ENCODE measurements around the gene HIGD2A. TPM values are rescaled to one million over a fixed set of nuclear protein-coding genes. Genes with fewer than 3 reads are reported as not detected.

HIGD2A gene, protein sequence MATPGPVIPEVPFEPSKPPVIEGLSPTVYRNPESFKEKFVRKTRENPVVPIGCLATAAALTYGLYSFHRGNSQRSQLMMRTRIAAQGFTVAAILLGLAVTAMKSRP
- 110 and 210 TPM in 2 replicates for total RNA-seq

DNA sequence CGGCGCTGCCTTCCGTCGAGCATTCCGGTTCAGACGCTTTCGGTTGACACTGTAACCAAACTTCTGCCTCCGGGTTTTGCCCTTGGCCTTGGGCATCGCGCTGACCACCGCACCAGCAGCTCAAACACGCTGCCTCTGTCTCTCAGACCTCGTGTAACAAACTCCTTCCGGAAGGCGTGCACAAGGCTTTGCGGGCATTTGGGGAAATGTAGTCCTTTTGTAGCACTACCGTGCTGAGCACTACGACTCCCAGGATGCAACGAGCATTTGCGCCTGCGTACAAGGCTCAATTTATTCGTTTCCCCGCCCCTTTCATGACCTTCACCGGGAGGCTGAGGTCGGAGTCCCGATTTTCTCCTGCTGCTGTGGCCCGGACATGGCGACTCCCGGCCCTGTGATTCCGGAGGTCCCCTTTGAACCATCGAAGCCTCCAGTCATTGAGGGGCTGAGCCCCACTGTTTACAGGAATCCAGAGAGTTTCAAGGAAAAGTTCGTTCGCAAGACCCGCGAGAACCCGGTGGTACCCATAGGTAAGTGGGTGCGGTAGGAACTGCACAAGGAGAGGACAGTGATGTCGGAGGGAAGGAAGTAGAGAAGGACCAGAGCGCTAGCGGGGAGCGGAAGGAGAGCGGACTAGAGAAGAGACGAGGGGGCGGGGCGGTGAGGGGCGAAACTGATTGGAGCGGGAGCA lies at the start of gene HIGD2A, which contains the start of gene NOP16:
Gene HIGD2A, plus strand, starts transcription at position 308 of the 691 bp plus-strand sequence. Its CDS starts 69 bp downstream, at position 377.
Gene NOP16, minus strand, starts transcription at position 155 of the 691 bp plus-strand sequence. Its CDS starts 59 bp downstream, at position 96.

DNA sequence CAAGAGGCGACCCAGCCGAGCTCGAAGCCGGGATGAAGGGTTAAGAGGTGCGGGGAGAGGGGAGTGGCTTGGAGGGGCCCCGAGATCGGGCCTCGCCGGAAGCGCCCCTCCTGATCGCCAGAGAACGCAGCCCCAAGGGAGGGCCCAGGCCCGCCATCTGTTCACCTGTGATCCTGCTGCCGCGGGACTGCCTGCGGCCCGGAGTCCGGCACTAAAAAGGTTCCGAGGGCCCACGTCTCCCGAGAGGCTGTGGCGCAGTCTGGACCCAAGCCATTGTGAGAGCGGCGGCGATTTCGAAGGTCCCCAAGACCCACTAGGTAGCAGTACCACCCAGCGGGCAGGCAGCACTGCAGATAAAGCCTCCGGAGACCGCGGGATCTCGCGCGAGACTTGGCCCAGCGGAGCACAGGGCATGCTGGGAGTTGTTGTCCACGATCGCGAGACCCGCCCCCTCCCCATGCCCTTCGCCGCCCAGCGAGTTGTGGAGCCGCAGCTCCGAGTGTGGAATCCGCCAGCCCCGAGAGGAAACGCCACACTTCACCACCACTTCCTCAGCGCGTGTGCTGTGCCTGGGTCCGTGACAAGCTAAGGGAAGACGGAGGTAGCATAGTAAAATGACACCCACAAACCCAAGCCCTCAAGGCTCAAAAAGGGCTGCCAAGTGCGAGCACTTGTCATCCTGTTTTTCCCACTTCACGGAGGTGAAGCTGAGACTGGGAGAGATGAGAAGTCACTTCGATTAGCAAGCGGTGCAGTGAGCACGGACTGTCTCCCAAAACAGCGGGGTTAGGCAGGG lies 26.9 kb upstream of the HIGD2A start, which contains the start of gene KIAA1191:
Gene KIAA1191, minus strand, starts transcription at position 328 of the 796 bp plus-strand sequence. CDS start 2,256 bp downstream, outside the sequence.

DNA sequence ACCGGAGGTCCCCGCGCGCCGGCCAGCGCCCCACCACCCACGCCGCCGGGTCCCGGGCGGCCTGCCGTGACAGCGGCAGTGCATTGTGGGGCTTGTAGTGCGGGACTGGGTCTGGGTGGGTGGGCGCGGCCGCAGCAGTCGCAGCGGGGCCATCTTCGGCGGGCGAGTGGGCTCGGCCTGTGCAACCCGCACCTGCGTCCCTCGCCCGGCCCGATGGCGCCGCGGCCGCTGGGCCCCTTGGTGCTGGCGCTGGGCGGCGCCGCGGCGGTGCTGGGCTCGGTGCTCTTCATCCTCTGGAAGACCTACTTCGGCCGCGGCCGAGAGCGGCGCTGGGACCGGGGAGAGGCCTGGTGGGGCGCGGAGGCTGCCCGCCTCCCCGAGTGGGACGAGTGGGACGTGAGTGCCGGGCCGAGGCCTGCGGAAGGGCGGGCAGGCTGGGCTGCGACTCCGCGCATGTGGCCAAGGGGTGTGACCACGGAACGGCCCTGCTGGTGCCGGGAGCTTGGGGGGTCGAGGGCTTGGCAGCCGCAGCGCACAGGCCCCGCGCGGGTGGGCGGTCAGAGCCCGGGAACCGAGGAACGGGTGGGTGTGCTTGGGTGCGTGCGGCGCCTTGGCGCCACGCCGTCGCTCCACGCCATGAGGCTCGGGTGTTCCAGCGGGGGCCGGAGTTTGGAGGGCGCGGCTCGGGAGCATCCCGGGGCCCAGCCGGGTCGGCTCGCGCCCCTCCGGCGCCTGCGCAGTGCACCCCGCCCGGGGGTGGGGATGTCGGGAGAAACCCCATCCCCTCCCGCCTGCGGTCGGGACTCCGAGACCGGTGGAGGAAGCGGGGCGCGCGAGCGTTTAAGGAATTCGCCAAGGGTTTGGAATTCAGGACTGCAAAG lies 23.0 kb upstream of the HIGD2A start, which contains the start of gene ARL10:
Gene ARL10, plus strand, starts transcription at position 137 of the 881 bp plus-strand sequence. Its CDS starts 77 bp downstream, at position 214.

GRCh38 chr5:176415952-176416924 lies 27.7 kb downstream of the HIGD2A start, which contains the start of gene CLTB:
TSS of gene CLTB (minus strand) at chr5:176416539. CDS start at chr5:176416363, 176 bp downstream.

Other genes starting within 250 kb of the HIGD2A start
- 14.1 and 24.4 TPM in 2 replicates for gene SIMC1, start 150.3 kb upstream of the HIGD2A start, total RNA-seq
- gene KIAA1191, start 27.0 kb upstream of the HIGD2A start, total RNA-seq = 90.2 and 106 TPM in 2 replicates
- gene ARL10, start 23.3 kb upstream of the HIGD2A start, total RNA-seq = 5.7 and 20.5 TPM in 2 replicates
- 7.4 and 14.0 TPM in 2 replicates for gene NOP16, start 153 bp upstream of the HIGD2A start, total RNA-seq
- 75.3 and 96.3 TPM in 2 replicates for gene CLTB, start 27.8 kb downstream of the HIGD2A start, total RNA-seq
- gene FAF2, start 59.6 kb downstream of the HIGD2A start, total RNA-seq = 41.0 and 47.1 TPM in 2 replicates
- 5.6 and 11.5 TPM in 2 replicates for gene RNF44, start 148.7 kb downstream of the HIGD2A start, total RNA-seq
- not detected in 2 replicates for gene CDHR2, start 160.6 kb downstream of the HIGD2A start, total RNA-seq
- 4.5 and 12.0 TPM in 2 replicates for gene GPRIN1, start 221.4 kb downstream of the HIGD2A start, total RNA-seq
- not detected in 2 replicates for gene SNCB, start 241.8 kb downstream of the HIGD2A start, total RNA-seq
- gene EIF4E1B, start 241.9 kb downstream of the HIGD2A start, total RNA-seq = not detected in 2 replicates

Measured in epithelial cell of alveolus of lung (primary cell).